ENCODE measurements around the gene CELF2. TPM values are rescaled to one million over a fixed set of nuclear protein-coding genes. Genes with fewer than 3 reads are reported as not detected.

Gene CELF2
- total RNA-seq, 1 experiment from 2014 or later, result 28.7 TPM

DNA sequence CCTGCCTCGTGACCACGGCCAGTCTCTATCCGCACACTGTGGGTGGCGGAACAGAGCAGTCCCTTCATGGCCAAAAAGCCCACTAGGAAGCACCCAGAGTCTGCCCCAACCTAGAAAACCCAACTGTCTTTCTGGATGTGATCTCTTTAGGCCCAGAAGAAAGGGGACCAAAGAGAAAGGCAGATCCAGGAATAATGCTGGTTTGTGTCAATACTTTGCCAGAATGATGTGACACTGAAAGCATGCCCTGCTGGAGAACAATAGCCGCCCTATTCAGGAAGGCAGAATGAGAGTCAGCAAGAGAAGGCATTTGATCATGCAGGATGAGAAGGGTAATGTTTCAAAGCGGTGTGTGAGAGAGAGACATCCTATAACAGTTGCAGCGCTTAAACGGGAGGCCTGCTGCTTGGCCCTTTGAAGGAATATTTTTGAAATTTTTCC, 319.1 kb downstream of the CELF2 start:
- Histone ChIP-seq H3K4ac (ENCODE audit: low read depth, low read length) (no peak overlapping the region), H3K9ac (ENCODE audit: extremely low read depth, insufficient read length, low read length) (no peak overlapping the region), H3K18ac (ENCODE audit: insufficient read length, low read depth, low read length) (no peak overlapping the region), H3K27me3 (ENCODE audit: insufficient read depth, low read length) (no peaks in the 10 kb centered on the region), H4K20me1 (ENCODE audit: control insufficient read depth, insufficient read depth, insufficient read length) (peaks cover 2% of the 10 kb centered on the region), H3K14ac (ENCODE audit: insufficient read depth, low read length) (no peak overlapping the region), H3K23ac (ENCODE audit: insufficient read length, low read depth, low read length) (no peak overlapping the region), H3K9me3 (ENCODE audit: control insufficient read depth, low read depth, low read length) (no peaks in the 10 kb centered on the region), H2BK12ac (ENCODE audit: insufficient read length, low read depth, low read length) (no peak overlapping the region), H3K23me2 (ENCODE audit: insufficient read length, low read depth, low read length, poor library complexity, severe bottlenecking) (no peaks in the 10 kb centered on the region), H3K56ac (ENCODE audit: insufficient read length, low read depth, low read length) (no peak overlapping the region), H3K79me1 (ENCODE audit: insufficient read depth, low read depth, low read length, poor library complexity, severe bottlenecking) (no peaks in the 10 kb centered on the region), H3T11ph (ENCODE audit: low read length) (no peak overlapping the region), H2AK5ac (ENCODE audit: insufficient read length, low read length) (no peak overlapping the region), H4K5ac (ENCODE audit: insufficient read length, low read depth, low read length) (no peak overlapping the region), H2BK5ac (ENCODE audit: insufficient read length, low read length) (no peak overlapping the region), H4K8ac (replicated peaks; ENCODE audit: insufficient read length, low read depth, low read length) (no peak overlapping the region), H2BK20ac (ENCODE audit: low read depth, low read length, poor library complexity, severe bottlenecking) (no peak overlapping the region), H3K27ac (ENCODE audit: insufficient read length, low read depth, low read length) (no peak overlapping the region), H3K79me2 (ENCODE audit: insufficient read depth, low read length) (no peaks in the 10 kb centered on the region), H3K4me2 (ENCODE audit: insufficient read depth, insufficient read length, low read length) (no peak overlapping the region), H2BK15ac (ENCODE audit: low read depth, low read length) (no peak overlapping the region), H2AFZ (ENCODE audit: low read length) (no peak overlapping the region), H2BK120ac (ENCODE audit: low read depth, low read length, poor library complexity, severe bottlenecking) (no peak overlapping the region), H3K4me1 (ENCODE audit: insufficient read depth, low read length) (peaks cover 4% of the 10 kb centered on the region; the same call in 1 of the 2 replicates), H4K91ac (ENCODE audit: insufficient read length, low read depth, low read length) (no peak overlapping the region)
- H3K4me1 Mint-ChIP-seq, result peaks cover 25 to 40% of the 10 kb centered on the region in 2 experiments
- no peaks in the 10 kb centered on the region for H3K36me3 Mint-ChIP-seq (ENCODE audit: insufficient read depth in 1 of 3, low read depth in 3 of 3)
- no peaks in the 10 kb centered on the region; the same call in 1 of the 2 replicates for H3K27me3 Mint-ChIP-seq (ENCODE audit: low read depth)
- no peak for DNase-seq
- H3K9me3 Mint-ChIP-seq, result no peaks in the 10 kb centered on the region
- H3K27ac Mint-ChIP-seq, result peak overlapping the region in 1 of 3 experiments; percentile 55; a peak in 2 of 7 replicates
- WGBS (ENCODE audit: extremely low coverage, insufficient read length, low lambda C conversion rate), result no CpG with 5 or more reads among the region's 8 CpGs
- no peak overlapping the region for H3K4me3 Mint-ChIP-seq
- no peak for TF ChIP-seq CTCF (conservative IDR thresholded peaks at IDR 0.05)
